Neural crest cell (in vitro differentiated cells): ENCODE results near the gene NPC2. TPM values are rescaled to one million over a fixed set of nuclear protein-coding genes. Genes with fewer than 3 reads are reported as not detected.
"Not testable (repeated sequence)": the region's sequence is repeated elsewhere in the genome, so short reads cannot be mapped to it uniquely, and the experiment has no call there.

Experiments
- DNase-seq: peaks from one replicate; pipeline ENCODE4 v3.0.0; 2021; ENCODE audit warnings: low read depth, mixed read lengths, low spot score
- H3K27ac Mint-ChIP-seq: one replicate; pipeline ENCODE4 v1.8.0; 2021; ENCODE audit warnings: mild to moderate bottlenecking, mixed read lengths; ENCODE audit not compliant: unreplicated experiment
- H3K27me3 Mint-ChIP-seq: 2 replicates; pipeline ENCODE4 v1.8.0; 2021; ENCODE audit warnings: low read depth, mild to moderate bottlenecking, mixed read lengths
- H3K36me3 Mint-ChIP-seq: 2 replicates; pipeline ENCODE4 v1.8.0; 2021; ENCODE audit warnings: low read depth, mild to moderate bottlenecking, mixed read lengths
- H3K4me1 Mint-ChIP-seq: 2 replicates; pipeline ENCODE4 v1.8.0; 2021; ENCODE audit warnings: mixed read lengths
- H3K4me3 Mint-ChIP-seq: one replicate; pipeline ENCODE4 v1.8.0; 2021; ENCODE audit warnings: mild to moderate bottlenecking, mixed read lengths
- H3K9me3 Mint-ChIP-seq: 2 replicates; pipeline ENCODE4 v1.8.0; 2021; ENCODE audit warnings: mixed read lengths
- CTCF ChIP-seq: fragments of 200-600 bp; sonication (generic); conservative IDR thresholded peaks from 2 replicates; pipeline ENCODE4 v1.5.0; 2021; ENCODE audit warnings: antibody characterized with exemption, mild to moderate bottlenecking
- long read RNA-seq: library from polyadenylated mRNA; unstranded; transcript quantifications from one replicate; pipeline ENCODE4 v2.0.0, GENCODE V29; 2020
- total RNA-seq: library from RNA; stranded (reverse); gene quantifications from 2 replicates; pipeline ENCODE4 v1.2.1, GENCODE V29; 2021

Gene NPC2
- 106 and 108 TPM in 2 replicates for total RNA-seq
- long read RNA-seq, transcript NPC2-207 (5 exons, 1,035 nt) = major isoform, 61 of 65 reads
- long read RNA-seq, partial matches to known transcripts = 4 of 65 reads
- long read RNA-seq, other reads (novel, unspliced or antisense) = 0 of 65 reads

- Mint-ChIP-seq H3K36me3 (no peaks in the 10 kb centered on the region), H3K27me3 (no peaks in the 10 kb centered on the region), H3K4me1 (peaks cover 19% of the 10 kb centered on the region), H3K27ac (no peak within 1 kb of the TSS), H3K4me3 (no peak within 1 kb of the TSS), H3K9me3 (no peaks in the 10 kb centered on the region)
- TF ChIP-seq CTCF = no peak
- no peak for DNase-seq
These were observed at the start of gene NPC2 for GRCh38 chr14:74492776-74493342. Gene NPC2, minus strand, starts transcription at chr14:74493305. Its CDS starts 31 bp downstream, at chr14:74493274.

GRCh38 chr14:74542056-74542685 lies 49.1 kb upstream of the NPC2 start:
- no peak overlapping the region for H3K27ac Mint-ChIP-seq
- no peak for TF ChIP-seq CTCF
- H3K4me3 Mint-ChIP-seq = no peak overlapping the region
- H3K27me3 Mint-ChIP-seq = peaks cover 2% of the 10 kb centered on the region
- DNase-seq = no peak
- H3K4me1 Mint-ChIP-seq = no peaks in the 10 kb centered on the region
- no peaks in the 10 kb centered on the region for H3K36me3 Mint-ChIP-seq
- H3K9me3 Mint-ChIP-seq = no peaks in the 10 kb centered on the region

DNA sequence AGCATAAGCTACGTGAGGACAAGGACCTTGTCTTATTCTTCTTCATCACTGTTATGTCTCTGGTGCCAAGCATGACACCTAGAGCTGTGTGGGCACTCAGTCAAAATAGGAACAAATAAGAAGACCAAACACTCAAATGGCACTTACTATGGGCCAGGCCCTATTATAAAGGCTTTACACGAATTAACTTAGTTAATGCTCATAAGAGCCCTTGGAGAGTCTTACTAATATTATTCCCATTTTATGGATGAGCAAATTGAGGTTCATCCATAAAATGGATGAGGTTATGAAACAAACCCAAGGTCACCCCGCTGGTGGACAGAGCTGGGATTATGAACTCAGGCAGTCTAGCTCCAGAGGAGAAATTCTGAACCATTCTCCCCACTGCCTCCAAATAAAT lies 48.1 kb upstream of the NPC2 start:
- Mint-ChIP-seq H3K4me3 (no peak overlapping the region), H3K27ac (no peak overlapping the region), H3K4me1 (no peaks in the 10 kb centered on the region), H3K36me3 (no peaks in the 10 kb centered on the region), H3K27me3 (peaks cover 2% of the 10 kb centered on the region), H3K9me3 (no peaks in the 10 kb centered on the region)
- DNase-seq = no peak
- no peak for TF ChIP-seq CTCF

DNA sequence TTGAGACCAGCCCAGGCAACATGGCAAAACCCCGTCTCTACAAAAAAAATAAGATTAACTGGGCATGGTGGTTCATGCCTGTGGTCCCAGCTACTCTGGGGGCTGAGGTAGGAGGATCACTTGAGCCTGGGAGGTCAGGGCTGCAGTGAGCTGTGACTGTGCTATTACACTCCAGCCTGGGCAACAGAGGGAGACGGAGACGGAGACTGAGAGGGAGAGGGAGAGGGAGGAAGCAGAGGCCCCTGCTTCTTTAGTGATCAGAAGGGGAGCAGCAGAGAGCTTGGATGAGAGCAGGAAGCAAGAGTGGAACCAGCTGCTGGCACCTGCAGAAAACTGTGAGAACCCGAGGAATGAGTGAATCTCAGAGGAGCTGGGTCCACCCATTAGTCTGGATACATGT lies 46.4 kb upstream of the NPC2 start:
- Mint-ChIP-seq H3K4me3 (no peak overlapping the region), H3K27ac (no peak overlapping the region), H3K27me3 (peaks cover 2% of the 10 kb centered on the region), H3K36me3 (no peaks in the 10 kb centered on the region), H3K4me1 (no peaks in the 10 kb centered on the region), H3K9me3 (no peaks in the 10 kb centered on the region)
- no peak for TF ChIP-seq CTCF
- DNase-seq = no peak

DNA sequence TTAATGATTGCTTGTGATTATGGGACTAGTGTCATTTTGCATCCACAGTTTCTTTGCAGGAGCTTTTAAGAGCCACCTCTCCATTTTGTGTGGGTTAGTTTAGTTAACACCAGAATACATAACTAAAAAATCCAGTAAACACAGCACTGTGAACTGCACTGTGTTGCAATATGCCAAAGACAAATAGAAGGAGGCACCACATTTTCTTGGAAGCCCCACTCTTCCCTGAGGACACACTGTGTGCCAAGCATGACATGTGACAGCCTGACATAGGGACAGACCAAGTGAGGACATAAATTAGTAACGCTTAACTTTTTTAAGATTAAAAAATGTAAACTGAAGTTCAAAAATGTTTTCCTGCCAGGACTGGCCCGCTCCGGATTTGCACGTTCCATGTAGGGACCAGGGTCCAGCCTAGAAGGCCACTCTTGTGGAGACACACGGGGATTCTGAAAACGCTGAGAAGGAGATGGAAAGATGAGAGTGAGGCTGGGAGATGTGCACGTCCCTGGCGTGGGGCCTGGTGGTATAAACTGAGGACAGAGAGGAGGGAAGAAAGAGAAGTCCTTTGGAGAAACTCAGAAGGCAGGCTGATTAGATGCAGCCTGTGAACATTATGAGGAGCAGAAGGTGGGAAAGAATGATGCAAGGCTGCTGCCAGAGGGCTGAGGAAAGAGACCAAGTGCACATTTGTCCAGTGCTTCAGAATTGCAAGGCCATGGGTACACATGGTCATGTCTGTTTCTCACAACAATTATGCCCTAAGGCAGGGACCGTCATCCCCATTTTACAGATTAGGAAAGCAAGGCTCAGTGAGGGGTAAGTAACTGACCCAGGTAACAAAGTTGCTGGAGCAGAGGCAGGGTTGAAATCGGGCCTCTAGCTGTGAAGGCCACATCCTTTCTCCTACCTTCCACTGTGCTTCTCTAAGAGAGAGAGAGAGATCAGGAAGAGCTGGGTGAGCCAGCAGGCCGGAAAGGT lies 45.6 kb upstream of the NPC2 start:
- no peak for TF ChIP-seq CTCF
- Mint-ChIP-seq H3K9me3 (no peaks in the 10 kb centered on the region), H3K4me3 (no peak overlapping the region), H3K4me1 (no peaks in the 10 kb centered on the region), H3K27me3 (peaks cover 2% of the 10 kb centered on the region), H3K36me3 (no peaks in the 10 kb centered on the region), H3K27ac (no peak overlapping the region)
- no peak for DNase-seq

- H3K36me3 Mint-ChIP-seq, DNase-seq, H3K4me3 Mint-ChIP-seq, H3K4me1 Mint-ChIP-seq, H3K27me3 Mint-ChIP-seq, H3K27ac Mint-ChIP-seq, H3K9me3 Mint-ChIP-seq: not testable (repeated sequence)
These were observed 43.2 kb upstream of the NPC2 start for GRCh38 chr14:74536336-74536735.
